GM12878 (cell line): ENCODE measurements around the gene S1PR3.

ENCODE experiments used
- ATF7 ChIP-seq: fragments of 450-650 bp; IDR thresholded peaks from 2 replicates; pipeline ENCODE4 v1.6.1; 2016; ENCODE audit warnings: low read depth, mild to moderate bottlenecking
- BCL3 ChIP-seq: IDR thresholded peaks from 2 replicates; pipeline ENCODE4 v1.6.1; 2011; ENCODE audit warnings: borderline replicate concordance, low read depth, mild to moderate bottlenecking, moderate library complexity, low read length; ENCODE audit not compliant: insufficient read depth, poor library complexity, severe bottlenecking
- CTCF ChIP-seq, 3 experiments: IDR thresholded peaks in 2 of 3; conservative IDR thresholded peaks in 1 of 3; 2 replicates each; pipeline ENCODE4 v1.5.1; 2011; ENCODE audit warnings: low read depth in 3 of 3, low read length in 3 of 3, mild to moderate bottlenecking in 3 of 3, control low read depth in 2 of 3, moderate library complexity in 2 of 3, inconsistent platforms in 1 of 3, mixed read lengths in 1 of 3; ENCODE audit not compliant: control insufficient read depth in 2 of 3, insufficient read depth in 1 of 3; ENCODE audit errors: extremely low read depth in 1 of 3
- EZH2 ChIP-seq: IDR thresholded peaks from 2 replicates; pipeline ENCODE4 v1.6.1; 2012; ENCODE audit warnings: low read depth, mild to moderate bottlenecking, control low read depth, inconsistent platforms, low read length, borderline replicate concordance; ENCODE audit not compliant: control insufficient read depth
- KAT2A ChIP-seq: conservative IDR thresholded peaks from 2 replicates; pipeline ENCODE4 v1.6.1; 2011; ENCODE audit warnings: low read depth, low read length; ENCODE audit not compliant: control insufficient read depth
- NFIC ChIP-seq: IDR thresholded peaks from 2 replicates; pipeline ENCODE4 v1.6.1; 2012; ENCODE audit warnings: low read depth, mild to moderate bottlenecking, inconsistent platforms, low read length, moderate library complexity
- SUZ12 ChIP-seq: fragments of 200-600 bp; sonication (generic); IDR thresholded peaks from one replicate; pipeline ENCODE4 v1.6.1; 2018; ENCODE audit warnings: antibody characterized with exemption, mild to moderate bottlenecking; ENCODE audit not compliant: unreplicated experiment

- TF ChIP-seq BCL3, result no peak
- no peak for TF ChIP-seq NFIC
- TF ChIP-seq CTCF (IDR thresholded peaks at IDR 0.05 in 2 of 3, conservative IDR thresholded peaks at IDR 0.05 in 1 of 3; ENCODE audit: control insufficient read depth in 2 of 3, extremely low read depth in 1 of 3, insufficient read depth in 1 of 3, low read depth in 3 of 3, low read length in 3 of 3), result no peak
- TF ChIP-seq EZH2, result no peak
- no peak for TF ChIP-seq SUZ12
- no peak for TF ChIP-seq ATF7
- TF ChIP-seq KAT2A, result no peak
These were observed 37.2 kb upstream of the S1PR3 start for GRCh38 chr9:88954066-88954465.
